Measurements from ENCODE around the gene MEI1. TPM values are rescaled to one million over a fixed set of nuclear protein-coding genes. Genes with fewer than 3 reads are reported as not detected.

The MEI1 gene
- total and polyA plus RNA-seq, 9 of the 15 experiments (the other 6 are each of a cell fraction or from before 2014, with no cell fraction given), result 0.08 to 0.68 (median 0.18) TPM; not detected in 2

GRCh38 chr22:41845380-41846267, 146.3 kb downstream of the MEI1 start (continued):
- TF ChIP-seq, protein P1, sequence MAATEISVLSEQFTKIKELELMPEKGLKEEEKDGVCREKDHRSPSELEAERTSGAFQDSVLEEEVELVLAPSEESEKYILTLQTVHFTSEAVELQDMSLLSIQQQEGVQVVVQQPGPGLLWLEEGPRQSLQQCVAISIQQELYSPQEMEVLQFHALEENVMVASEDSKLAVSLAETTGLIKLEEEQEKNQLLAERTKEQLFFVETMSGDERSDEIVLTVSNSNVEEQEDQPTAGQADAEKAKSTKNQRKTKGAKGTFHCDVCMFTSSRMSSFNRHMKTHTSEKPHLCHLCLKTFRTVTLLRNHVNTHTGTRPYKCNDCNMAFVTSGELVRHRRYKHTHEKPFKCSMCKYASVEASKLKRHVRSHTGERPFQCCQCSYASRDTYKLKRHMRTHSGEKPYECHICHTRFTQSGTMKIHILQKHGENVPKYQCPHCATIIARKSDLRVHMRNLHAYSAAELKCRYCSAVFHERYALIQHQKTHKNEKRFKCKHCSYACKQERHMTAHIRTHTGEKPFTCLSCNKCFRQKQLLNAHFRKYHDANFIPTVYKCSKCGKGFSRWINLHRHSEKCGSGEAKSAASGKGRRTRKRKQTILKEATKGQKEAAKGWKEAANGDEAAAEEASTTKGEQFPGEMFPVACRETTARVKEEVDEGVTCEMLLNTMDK (IDR thresholded peaks at IDR 0.05; ENCODE audit: borderline replicate concordance, insufficient read depth, low read depth, low read length, poor library complexity, severe bottlenecking), result no peak
- TF ChIP-seq TCF7 (IDR thresholded peaks at IDR 0.05; ENCODE audit: borderline replicate concordance), result no peak
- no peak for TF ChIP-seq FOXP1 (CRISPR knock-in tag; IDR thresholded peaks at IDR 0.05)
- TF ChIP-seq ATF4 (CRISPR knock-in tag; IDR thresholded peaks at IDR 0.05), result peak; percentile 71; the same call in 1 of the 2 replicates
- TF ChIP-seq, protein P2, sequence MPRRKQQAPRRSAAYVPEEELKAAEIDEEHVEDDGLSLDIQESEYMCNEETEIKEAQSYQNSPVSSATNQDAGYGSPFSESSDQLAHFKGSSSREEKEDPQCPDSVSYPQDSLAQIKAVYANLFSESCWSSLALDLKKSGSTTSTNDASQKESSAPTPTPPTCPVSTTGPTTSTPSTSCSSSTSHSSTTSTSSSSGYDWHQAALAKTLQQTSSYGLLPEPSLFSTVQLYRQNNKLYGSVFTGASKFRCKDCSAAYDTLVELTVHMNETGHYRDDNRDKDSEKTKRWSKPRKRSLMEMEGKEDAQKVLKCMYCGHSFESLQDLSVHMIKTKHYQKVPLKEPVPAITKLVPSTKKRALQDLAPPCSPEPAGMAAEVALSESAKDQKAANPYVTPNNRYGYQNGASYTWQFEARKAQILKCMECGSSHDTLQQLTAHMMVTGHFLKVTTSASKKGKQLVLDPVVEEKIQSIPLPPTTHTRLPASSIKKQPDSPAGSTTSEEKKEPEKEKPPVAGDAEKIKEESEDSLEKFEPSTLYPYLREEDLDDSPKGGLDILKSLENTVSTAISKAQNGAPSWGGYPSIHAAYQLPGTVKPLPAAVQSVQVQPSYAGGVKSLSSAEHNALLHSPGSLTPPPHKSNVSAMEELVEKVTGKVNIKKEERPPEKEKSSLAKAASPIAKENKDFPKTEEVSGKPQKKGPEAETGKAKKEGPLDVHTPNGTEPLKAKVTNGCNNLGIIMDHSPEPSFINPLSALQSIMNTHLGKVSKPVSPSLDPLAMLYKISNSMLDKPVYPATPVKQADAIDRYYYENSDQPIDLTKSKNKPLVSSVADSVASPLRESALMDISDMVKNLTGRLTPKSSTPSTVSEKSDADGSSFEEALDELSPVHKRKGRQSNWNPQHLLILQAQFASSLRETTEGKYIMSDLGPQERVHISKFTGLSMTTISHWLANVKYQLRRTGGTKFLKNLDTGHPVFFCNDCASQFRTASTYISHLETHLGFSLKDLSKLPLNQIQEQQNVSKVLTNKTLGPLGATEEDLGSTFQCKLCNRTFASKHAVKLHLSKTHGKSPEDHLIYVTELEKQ (CRISPR knock-in tag; IDR thresholded peaks at IDR 0.05), result no peak
- no peak for TF ChIP-seq MAFK (IDR thresholded peaks at IDR 0.05; ENCODE audit: low read length)
- no peak; the same call in 1 of the 2 replicates for TF ChIP-seq ZNF23 (CRISPR knock-in tag; IDR thresholded peaks at IDR 0.05)
- TF ChIP-seq TAF15 (IDR thresholded peaks at IDR 0.05; ENCODE audit: low read depth, low read length), result no peak
- TF ChIP-seq NR2C2 (CRISPR knock-in tag; IDR thresholded peaks at IDR 0.05), result no peak
- no peak for TF ChIP-seq NR2C2 (tag; IDR thresholded peaks at IDR 0.05)
- TF ChIP-seq ZZZ3 (IDR thresholded peaks at IDR 0.05), result no peak
- TF ChIP-seq, protein P3, sequence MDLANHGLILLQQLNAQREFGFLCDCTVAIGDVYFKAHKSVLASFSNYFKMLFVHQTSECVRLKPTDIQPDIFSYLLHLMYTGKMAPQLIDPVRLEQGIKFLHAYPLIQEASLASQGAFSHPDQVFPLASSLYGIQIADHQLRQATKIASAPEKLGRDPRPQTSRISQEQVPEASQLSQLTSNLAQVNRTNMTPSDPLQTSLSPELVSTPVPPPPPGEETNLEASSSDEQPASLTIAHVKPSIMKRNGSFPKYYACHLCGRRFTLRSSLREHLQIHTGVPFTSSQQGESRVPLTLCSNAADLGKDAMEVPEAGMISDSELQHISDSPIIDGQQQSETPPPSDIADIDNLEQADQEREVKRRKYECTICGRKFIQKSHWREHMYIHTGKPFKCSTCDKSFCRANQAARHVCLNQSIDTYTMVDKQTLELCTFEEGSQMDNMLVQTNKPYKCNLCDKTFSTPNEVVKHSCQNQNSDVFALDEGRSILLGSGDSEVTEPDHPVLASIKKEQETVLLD (IDR thresholded peaks at IDR 0.05), result peak; percentile 82
- TF ChIP-seq ZNF253 (CRISPR knock-in tag; conservative IDR thresholded peaks at IDR 0.05), result no peak
- TF ChIP-seq NCOA2 (IDR thresholded peaks at IDR 0.05; ENCODE audit: partially characterized antibody in 2 of 2), result peak; percentile 16 to 47
- no peak for TF ChIP-seq FOS (IDR thresholded peaks at IDR 0.05; ENCODE audit: extremely low read depth, insufficient read length)
- TF ChIP-seq TEAD2 (tag; IDR thresholded peaks at IDR 0.05), result no peak
- no peak for TF ChIP-seq TAF7 (tag; IDR thresholded peaks at IDR 0.05)
- TF ChIP-seq, protein P4, sequence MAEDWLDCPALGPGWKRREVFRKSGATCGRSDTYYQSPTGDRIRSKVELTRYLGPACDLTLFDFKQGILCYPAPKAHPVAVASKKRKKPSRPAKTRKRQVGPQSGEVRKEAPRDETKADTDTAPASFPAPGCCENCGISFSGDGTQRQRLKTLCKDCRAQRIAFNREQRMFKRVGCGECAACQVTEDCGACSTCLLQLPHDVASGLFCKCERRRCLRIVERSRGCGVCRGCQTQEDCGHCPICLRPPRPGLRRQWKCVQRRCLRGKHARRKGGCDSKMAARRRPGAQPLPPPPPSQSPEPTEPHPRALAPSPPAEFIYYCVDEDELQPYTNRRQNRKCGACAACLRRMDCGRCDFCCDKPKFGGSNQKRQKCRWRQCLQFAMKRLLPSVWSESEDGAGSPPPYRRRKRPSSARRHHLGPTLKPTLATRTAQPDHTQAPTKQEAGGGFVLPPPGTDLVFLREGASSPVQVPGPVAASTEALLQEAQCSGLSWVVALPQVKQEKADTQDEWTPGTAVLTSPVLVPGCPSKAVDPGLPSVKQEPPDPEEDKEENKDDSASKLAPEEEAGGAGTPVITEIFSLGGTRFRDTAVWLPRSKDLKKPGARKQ (CRISPR knock-in tag; IDR thresholded peaks at IDR 0.05), result no peak

Measured in K562 (cell line).